IMR-90 (cell line): Measurements from ENCODE around the gene NPAS2.

Experiments
- CEBPB ChIP-seq: IDR thresholded peaks from 2 replicates; pipeline ENCODE4 v1.6.1; 2012; ENCODE audit warnings: low read depth, low read length, improper control_type of control experiment
- CTCF ChIP-seq: conservative IDR thresholded peaks from 2 replicates; pipeline ENCODE4 v1.5.1; 2012; ENCODE audit warnings: mild to moderate bottlenecking, low read depth, low read length, improper control_type of control experiment
- FOS ChIP-seq: fragments of 150-350 bp; IDR thresholded peaks from 2 replicates; pipeline ENCODE4 v1.6.1; 2016; ENCODE audit warnings: low read depth, low read length
- MAZ ChIP-seq: IDR thresholded peaks from 2 replicates; pipeline ENCODE4 v1.6.1; 2012; ENCODE audit warnings: low read depth, mild to moderate bottlenecking, low read length, improper control_type of control experiment, moderate library complexity, borderline replicate concordance
- MXI1 ChIP-seq: IDR thresholded peaks from 2 replicates; pipeline ENCODE4 v1.6.1; 2012; ENCODE audit warnings: low read depth, mild to moderate bottlenecking, low read length, moderate library complexity, borderline replicate concordance
- POLR2A ChIP-seq: IDR thresholded peaks from 2 replicates; pipeline ENCODE4 v1.6.1; 2012; ENCODE audit warnings: mild to moderate bottlenecking, low read depth, low read length
- RAD21 ChIP-seq: IDR thresholded peaks from 2 replicates; pipeline ENCODE4 v1.6.1; 2012; ENCODE audit warnings: low read length, improper control_type of control experiment
- RCOR1 ChIP-seq: IDR thresholded peaks from 2 replicates; pipeline ENCODE4 v1.6.1; 2012; ENCODE audit warnings: mild to moderate bottlenecking, low read length, improper control_type of control experiment; ENCODE audit not compliant: insufficient replicate concordance
- RFX5 ChIP-seq: IDR thresholded peaks from 2 replicates; pipeline ENCODE4 v1.8.0; 2012; ENCODE audit warnings: low read depth, mild to moderate bottlenecking, low read length, moderate library complexity
- USF2 ChIP-seq: fragments of 150-350 bp; IDR thresholded peaks from 2 replicates; pipeline ENCODE4 v1.6.1; 2017; ENCODE audit warnings: mild to moderate bottlenecking, antibody characterized with exemption, low read length, low read depth
- TF ChIP-seq, protein P1 (sequence below): fragments of 150-350 bp; IDR thresholded peaks from 2 replicates; pipeline ENCODE4 v1.6.1; 2016; ENCODE audit warnings: low read depth, mild to moderate bottlenecking, low read length, moderate library complexity, borderline replicate concordance

DNA sequence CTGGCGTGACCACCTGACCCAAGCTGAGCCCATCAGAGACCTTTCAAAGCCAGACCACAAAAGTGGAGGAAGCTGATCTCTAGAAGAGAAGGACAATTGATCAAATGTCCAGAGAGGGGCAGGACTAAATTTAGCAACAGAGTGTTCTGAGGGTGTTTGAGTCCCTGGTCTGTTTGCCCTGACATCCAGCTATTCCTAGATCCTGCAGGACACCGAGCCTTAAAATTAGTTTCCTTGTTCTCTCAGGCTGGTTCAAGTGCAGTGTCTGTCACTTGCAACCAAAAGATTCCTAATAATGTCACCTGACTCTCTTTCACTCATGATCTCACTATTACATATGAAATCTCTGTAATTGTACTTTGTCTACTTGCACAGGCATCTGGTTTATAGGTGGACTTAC, 33.0 kb upstream of the NPAS2 start:
- no peak for TF ChIP-seq RCOR1
- TF ChIP-seq CTCF = no peak
- TF ChIP-seq POLR2A = no peak
- TF ChIP-seq MXI1 = no peak
- no peak for TF ChIP-seq RFX5
- no peak for TF ChIP-seq USF2
- no peak for TF ChIP-seq RAD21
- TF ChIP-seq FOS = no peak
- no peak for TF ChIP-seq MAZ
- TF ChIP-seq, protein P1, sequence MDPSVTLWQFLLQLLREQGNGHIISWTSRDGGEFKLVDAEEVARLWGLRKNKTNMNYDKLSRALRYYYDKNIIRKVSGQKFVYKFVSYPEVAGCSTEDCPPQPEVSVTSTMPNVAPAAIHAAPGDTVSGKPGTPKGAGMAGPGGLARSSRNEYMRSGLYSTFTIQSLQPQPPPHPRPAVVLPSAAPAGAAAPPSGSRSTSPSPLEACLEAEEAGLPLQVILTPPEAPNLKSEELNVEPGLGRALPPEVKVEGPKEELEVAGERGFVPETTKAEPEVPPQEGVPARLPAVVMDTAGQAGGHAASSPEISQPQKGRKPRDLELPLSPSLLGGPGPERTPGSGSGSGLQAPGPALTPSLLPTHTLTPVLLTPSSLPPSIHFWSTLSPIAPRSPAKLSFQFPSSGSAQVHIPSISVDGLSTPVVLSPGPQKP = no peak
- TF ChIP-seq CEBPB = no peak
